GM12891 (cell line): ENCODE data around the gene RAB38.

ENCODE experiments used
- PAX5 ChIP-seq: IDR thresholded peaks from 2 replicates; pipeline ENCODE4 v1.6.1; 2011; ENCODE audit warnings: low read length, moderate library complexity, mild to moderate bottlenecking; ENCODE audit not compliant: insufficient read depth, severe bottlenecking
- POLR2AphosphoS5 ChIP-seq: IDR thresholded peaks from 2 replicates; pipeline ENCODE4 v1.6.1; 2011; ENCODE audit warnings: low read depth, low read length, control low read depth
- POU2F2 ChIP-seq: IDR thresholded peaks from 2 replicates; pipeline ENCODE4 v1.6.1; 2011; ENCODE audit warnings: low read depth, mild to moderate bottlenecking, control low read depth, low read length, moderate library complexity
- TAF1 ChIP-seq: IDR thresholded peaks from 2 replicates; pipeline ENCODE4 v1.6.1; 2011; ENCODE audit warnings: low read depth, low read length, control low read depth

DNA sequence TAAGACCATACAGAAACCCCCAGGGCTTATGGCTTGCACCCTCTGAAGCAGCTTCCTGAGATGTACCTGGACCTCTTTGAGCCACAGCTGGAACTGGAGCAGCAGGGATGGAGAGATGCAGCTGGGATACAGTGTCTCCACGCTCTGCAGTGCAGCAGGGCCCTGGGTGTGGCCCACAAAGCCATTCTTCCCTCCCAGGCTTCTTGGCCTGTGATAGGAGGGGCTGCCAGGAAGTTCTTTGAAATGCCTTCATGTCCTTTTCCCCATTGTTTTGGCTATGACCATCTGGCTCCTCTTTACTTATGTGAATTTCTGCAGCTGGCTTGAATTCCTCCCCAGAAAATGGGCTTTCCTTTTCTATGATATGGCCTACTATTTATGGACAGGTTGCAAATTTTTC, 37.1 kb upstream of the RAB38 start:
- TF ChIP-seq TAF1: no peak
- no peak for TF ChIP-seq POLR2AphosphoS5
- no peak for TF ChIP-seq PAX5
- no peak for TF ChIP-seq POU2F2
